SIG-M5 treated with dmso at 0.1 percent for 504 hours (cell line): ENCODE data around the gene DENND2A.

Experiments
- DNase-seq: peaks from one replicate; lab custom pipeline; 2025; ENCODE audit not compliant: unreplicated experiment; lab: John Stamatoyannopoulos, UW

DENND2A gene

GRCh38 chr7:140476698-140477261, 163.8 kb downstream of the DENND2A start:
- DNase-seq = no peak

- DNase-seq = peak; percentile 32
These were observed 164.8 kb downstream of the DENND2A start for GRCh38 chr7:140475747-140476333.
